GM12891 (cell line): Measurements from ENCODE around the gene FGF14.

Experiments used
- DNase-seq: peaks from one replicate; pipeline ENCODE4 v3.0.0; 2011; ENCODE audit warnings: low spot score; ENCODE audit not compliant: insufficient read length
- FAIRE-seq: peaks from 2 replicates; lab custom pipeline; 2011; peaks lifted over from hg19 to GRCh38; lab: Jason Lieb, UNC
- PAX5 ChIP-seq: IDR thresholded peaks from 2 replicates; pipeline ENCODE4 v1.6.1; 2011; ENCODE audit warnings: low read length, moderate library complexity, mild to moderate bottlenecking; ENCODE audit not compliant: insufficient read depth, severe bottlenecking
- POLR2A ChIP-seq: IDR thresholded peaks from 2 replicates; pipeline ENCODE4 v1.6.1; 2011; ENCODE audit warnings: low read depth, low read length, control low read depth
- POLR2AphosphoS5 ChIP-seq: IDR thresholded peaks from 2 replicates; pipeline ENCODE4 v1.6.1; 2011; ENCODE audit warnings: low read depth, low read length, control low read depth
- POU2F2 ChIP-seq: IDR thresholded peaks from 2 replicates; pipeline ENCODE4 v1.6.1; 2011; ENCODE audit warnings: low read depth, mild to moderate bottlenecking, control low read depth, low read length, moderate library complexity
- SPI1 ChIP-seq: IDR thresholded peaks from 2 replicates; pipeline ENCODE4 v1.6.1; 2011; ENCODE audit warnings: low read depth, low read length, control low read depth
- TAF1 ChIP-seq: IDR thresholded peaks from 2 replicates; pipeline ENCODE4 v1.6.1; 2011; ENCODE audit warnings: low read depth, low read length, control low read depth

FGF14 gene

DNA sequence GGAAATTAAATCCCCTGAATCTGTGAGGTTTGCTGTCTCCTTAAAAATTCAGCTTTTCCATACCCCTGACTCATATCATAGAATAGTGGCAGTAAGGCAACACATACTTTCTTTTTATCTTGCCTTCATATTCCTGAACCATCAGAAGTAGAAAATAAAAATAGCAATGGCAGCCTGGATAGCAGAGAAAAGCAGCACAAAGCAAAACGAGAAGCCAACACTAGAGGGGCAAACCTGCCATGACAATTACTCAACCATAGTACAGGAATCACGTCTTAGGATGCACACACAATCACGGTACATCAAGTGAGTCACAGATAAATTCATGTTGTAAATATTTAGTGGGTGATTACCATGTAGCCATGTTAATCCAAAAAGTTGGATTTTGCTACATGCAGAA, 606.4 kb downstream of the FGF14 start:
- no peak for DNase-seq
- FAIRE-seq, result no peak
- TF ChIP-seq PAX5, result no peak
- no peak for TF ChIP-seq POLR2A
- TF ChIP-seq SPI1, result no peak
- no peak for TF ChIP-seq POLR2AphosphoS5
- TF ChIP-seq POU2F2, result no peak
- no peak for TF ChIP-seq TAF1

DNA sequence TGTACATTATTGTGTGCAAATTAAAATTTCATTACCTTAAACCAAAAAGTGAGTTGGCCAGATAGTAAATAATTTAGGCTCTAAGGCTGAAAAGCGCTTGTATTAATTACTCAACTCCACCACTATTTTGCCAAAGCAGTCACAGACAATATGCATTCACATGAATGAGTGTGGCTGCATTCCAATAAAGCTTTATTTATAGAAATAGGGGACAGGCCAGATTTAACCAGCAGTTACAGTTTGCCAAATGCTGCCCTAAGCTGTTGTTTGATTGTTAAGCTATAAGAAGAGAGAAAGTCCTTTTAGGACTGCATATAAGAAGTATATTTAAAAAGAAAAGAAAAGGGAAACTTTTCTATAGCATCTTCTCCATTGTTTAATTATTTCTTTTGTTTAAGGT, 606.8 kb downstream of the FGF14 start:
- FAIRE-seq, result no peak

DNA sequence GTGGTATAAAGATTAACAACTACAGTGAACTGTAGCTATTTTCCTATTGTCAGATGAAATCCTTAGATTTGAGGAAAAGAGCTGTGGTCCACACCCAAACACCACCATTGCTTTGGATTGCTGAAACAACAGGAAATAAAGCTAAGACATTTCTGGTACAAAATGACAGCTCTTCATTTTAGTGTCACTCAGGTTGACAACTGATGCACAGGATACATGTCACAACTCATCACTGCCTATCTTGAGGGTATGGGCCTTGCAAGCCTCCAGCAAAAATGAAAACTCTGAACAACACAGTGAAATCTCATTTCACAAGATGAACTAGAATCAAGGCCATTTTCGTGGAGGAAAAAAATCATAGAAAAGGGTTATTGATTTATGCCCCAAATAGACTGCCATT, 609.7 kb downstream of the FGF14 start:
- no peak for DNase-seq
- no peak for FAIRE-seq

More for the DNA sequence above, 606.8 kb downstream of the FGF14 start:
- DNase-seq, result no peak
- TF ChIP-seq POLR2AphosphoS5 (no peak), POU2F2 (no peak), POLR2A (no peak), PAX5 (no peak), SPI1 (no peak), TAF1 (no peak)

DNA sequence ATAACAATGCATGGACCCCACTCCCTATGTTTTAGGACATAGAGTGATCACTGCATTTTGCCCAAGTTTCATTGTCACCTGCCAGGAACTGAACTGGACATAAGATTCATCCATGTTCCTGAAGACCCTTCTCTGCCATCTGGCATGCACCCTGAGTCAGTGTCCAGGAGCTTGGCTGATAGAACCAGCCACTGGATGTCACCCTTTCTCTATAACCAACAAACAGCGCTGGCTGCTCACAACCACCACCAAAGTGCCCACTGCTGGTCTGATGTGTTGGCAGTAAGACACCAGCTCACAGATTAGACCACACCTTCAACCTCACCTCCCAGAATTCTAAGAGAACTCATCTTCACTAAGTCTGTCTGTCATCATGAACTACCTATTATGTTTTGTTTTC, 616.0 kb downstream of the FGF14 start:
- no peak for FAIRE-seq

More for the DNA sequence above, 609.7 kb downstream of the FGF14 start:
- TF ChIP-seq PAX5 (no peak), TAF1 (no peak), POLR2A (no peak), SPI1 (no peak), POLR2AphosphoS5 (no peak), POU2F2 (no peak)

DNA sequence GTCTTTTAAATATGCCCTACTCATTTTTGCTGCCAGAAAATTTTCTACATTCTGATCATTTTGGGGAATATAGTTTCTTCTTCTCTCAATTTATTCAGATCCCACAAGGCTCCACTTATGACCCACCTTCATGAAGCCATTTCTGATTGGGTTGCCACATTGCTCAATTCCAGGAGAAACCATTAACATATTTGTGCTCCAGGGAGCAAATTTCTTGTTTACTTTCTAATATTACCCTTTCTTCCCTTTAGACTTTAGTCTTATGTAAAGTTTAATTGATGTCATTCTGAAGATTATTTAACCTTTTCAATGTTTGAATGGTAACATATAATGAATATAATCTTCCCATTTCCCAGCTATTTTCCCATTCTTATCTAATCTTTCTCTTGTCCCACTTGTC, 617.5 kb downstream of the FGF14 start:
- FAIRE-seq (no peak), DNase-seq (no peak)
- TF ChIP-seq SPI1 (no peak), TAF1 (no peak), POLR2AphosphoS5 (no peak), PAX5 (no peak), POU2F2 (no peak), POLR2A (no peak)

More for the DNA sequence above, 616.0 kb downstream of the FGF14 start:
- TF ChIP-seq POU2F2 (no peak), TAF1 (no peak), SPI1 (no peak), PAX5 (no peak), POLR2A (no peak), POLR2AphosphoS5 (no peak)
- no peak for DNase-seq

DNA sequence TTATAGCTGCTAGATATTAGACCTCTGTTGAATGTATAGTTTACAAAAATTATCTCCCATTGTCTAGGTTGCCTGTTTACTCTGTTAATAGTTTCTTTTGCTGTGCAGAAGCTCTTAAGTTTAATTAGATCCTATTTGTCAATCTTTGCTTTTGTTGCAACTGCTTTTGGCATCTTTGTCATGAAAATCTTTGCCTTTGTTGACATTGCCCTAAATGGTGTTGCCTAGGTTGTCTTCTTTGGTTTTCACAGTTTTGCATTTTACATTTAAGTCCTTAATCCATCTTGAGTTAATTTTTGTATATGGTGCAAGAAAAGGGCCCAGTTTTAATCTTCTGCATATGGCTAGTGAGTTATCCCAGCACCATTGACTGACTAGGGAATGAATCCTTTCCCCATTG, 618.3 kb downstream of the FGF14 start:
- no peak for DNase-seq
- TF ChIP-seq POLR2A (no peak), POLR2AphosphoS5 (no peak), SPI1 (no peak)
- FAIRE-seq, result no peak

DNA sequence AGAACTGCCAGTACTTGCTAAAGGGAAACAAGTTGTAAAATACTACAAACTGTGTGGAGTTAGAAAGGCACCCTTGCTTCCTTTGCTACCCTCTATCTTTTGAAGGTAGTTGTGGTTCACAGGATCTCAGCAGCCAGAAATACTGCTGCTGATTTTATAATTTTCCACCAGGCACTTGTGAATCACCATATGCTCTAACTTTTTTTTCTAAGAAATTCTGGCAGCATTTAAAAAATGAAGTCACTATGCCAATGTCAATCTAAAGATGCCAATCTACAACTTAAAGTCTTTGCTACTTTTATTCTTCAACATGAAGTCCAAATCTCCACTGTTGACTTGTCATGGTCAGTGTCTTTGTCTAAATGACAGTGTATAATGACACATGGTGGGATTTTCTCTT, 621.6 kb downstream of the FGF14 start:
- DNase-seq (no peak), FAIRE-seq (no peak)
- TF ChIP-seq POLR2A (no peak), POLR2AphosphoS5 (no peak), TAF1 (no peak), POU2F2 (no peak), PAX5 (no peak), SPI1 (no peak)

DNA sequence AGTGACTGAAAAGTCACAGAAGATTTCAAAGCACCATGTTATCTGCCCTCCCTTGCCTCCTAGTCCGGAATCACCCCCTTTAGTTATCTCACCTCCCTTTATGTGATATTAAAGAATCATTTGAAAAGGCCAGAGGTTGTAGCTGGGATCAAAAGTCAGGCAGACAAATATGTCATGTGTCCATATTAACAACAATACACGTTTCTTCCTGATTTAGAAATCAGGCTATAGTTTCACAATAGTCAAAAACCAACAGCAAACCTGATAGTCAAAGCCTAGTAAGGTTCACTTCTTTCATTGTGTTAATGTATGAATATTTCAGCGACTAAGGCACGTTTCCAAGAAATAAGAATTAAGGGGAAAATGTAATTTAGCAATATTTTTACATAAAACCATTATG, 622.7 kb downstream of the FGF14 start:
- DNase-seq (no peak), FAIRE-seq (no peak)
- no peak for TF ChIP-seq POU2F2
- TF ChIP-seq TAF1, result no peak
- TF ChIP-seq POLR2AphosphoS5, result no peak
- no peak for TF ChIP-seq POLR2A

DNA sequence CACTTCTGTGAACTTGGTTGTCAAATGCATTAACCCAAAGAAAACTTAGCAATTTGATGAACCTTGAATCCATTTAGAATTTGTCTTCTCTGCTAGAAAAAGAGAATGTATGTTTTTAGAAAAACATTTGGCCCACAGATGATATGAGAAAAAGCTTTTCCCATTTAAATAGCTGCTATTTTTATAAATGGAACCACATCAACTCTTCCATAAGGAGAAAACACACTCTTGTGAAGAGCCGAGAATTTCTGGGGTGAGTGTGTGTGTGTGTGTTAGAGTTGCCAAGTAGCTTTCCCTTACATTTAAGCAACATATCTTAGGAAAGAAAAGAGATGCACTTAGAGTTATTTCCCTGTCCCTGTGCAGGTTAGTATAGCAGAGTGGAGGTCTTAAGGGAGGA, 626.6 kb downstream of the FGF14 start:
- DNase-seq (no peak), FAIRE-seq (no peak)
- TF ChIP-seq PAX5 (no peak), POU2F2 (no peak), POLR2A (no peak), TAF1 (no peak), POLR2AphosphoS5 (no peak), SPI1 (no peak)

DNA sequence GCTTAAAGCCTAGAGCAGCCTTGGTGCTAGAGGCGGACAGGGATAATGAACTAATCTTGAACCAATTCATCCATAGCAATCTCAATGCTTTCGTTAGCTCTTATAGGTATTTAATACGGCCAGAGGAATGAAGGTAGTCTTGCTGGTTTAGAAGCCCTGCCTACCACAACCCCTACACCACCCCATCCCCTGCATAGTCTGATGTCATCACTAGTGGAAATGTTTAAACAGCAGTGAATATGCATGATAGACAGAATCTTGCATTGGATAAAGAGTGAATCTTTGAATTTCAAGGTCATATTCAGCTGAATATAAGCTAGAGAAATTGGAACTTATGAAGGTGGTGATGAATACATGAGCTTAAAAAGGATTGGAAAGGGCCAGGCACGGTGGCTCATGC, 627.5 kb downstream of the FGF14 start:
- DNase-seq, result no peak
- FAIRE-seq, result no peak
- TF ChIP-seq PAX5 (no peak), SPI1 (no peak), POLR2AphosphoS5 (no peak), POLR2A (no peak), POU2F2 (no peak), TAF1 (no peak)

DNA sequence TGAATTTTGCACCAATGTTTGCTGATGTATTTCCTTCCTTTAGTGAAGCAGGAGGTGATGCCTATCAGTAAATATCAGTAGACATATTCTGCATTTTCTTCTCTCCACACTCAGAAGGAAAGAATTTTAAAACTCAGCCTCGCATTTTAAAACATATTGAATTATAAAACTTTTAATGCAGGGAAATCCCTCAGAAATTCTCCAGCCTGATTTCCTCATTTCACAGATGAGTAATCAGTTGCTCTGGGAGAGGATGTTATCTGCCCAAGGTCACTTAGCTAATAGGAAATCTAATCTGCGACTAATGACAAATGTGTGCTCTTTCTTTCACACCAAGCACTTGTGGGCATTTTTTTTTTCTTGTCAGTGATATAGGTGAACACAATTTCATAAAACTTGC, 628.8 kb downstream of the FGF14 start:
- TF ChIP-seq POU2F2, result no peak
- no peak for TF ChIP-seq SPI1
- TF ChIP-seq PAX5, result no peak
- TF ChIP-seq TAF1, result no peak
- no peak for TF ChIP-seq POLR2AphosphoS5
- TF ChIP-seq POLR2A, result no peak

DNA sequence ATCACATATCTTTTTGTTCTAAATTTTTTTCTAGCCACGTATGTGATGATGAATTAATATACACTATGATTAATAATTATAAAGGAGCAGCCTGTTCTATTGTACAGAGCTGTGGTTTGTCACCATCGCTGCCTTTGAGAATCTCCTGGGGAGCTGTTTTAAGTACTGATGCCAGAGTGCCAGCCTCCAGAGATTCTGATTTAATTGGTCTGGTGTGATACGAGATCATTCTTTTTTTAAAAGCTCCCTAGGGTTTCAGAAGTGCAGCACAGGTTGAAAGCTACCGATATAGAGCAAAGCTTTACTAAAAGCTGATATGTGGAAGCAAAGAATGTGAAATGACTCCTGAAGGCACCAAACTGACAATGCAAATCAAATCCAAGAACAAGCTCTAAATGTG, 634.7 kb downstream of the FGF14 start:
- no peak for TF ChIP-seq SPI1
- no peak for TF ChIP-seq POU2F2
- no peak for TF ChIP-seq POLR2AphosphoS5
- TF ChIP-seq PAX5, result no peak
- TF ChIP-seq POLR2A, result no peak
- no peak for TF ChIP-seq TAF1
- FAIRE-seq (no peak), DNase-seq (no peak)

More for the DNA sequence above, 628.8 kb downstream of the FGF14 start:
- FAIRE-seq (no peak), DNase-seq (no peak)
